Measurements from ENCODE around the gene SPATA12. TPM values are rescaled to one million over a fixed set of nuclear protein-coding genes. Genes with fewer than 3 reads are reported as not detected.

SPATA12 gene
- total and polyA plus RNA-seq, 2 of the 8 experiments (the other 6 are each of a cell fraction or from before 2014, with no cell fraction given) = 0.19 to 0.97 TPM

DNA sequence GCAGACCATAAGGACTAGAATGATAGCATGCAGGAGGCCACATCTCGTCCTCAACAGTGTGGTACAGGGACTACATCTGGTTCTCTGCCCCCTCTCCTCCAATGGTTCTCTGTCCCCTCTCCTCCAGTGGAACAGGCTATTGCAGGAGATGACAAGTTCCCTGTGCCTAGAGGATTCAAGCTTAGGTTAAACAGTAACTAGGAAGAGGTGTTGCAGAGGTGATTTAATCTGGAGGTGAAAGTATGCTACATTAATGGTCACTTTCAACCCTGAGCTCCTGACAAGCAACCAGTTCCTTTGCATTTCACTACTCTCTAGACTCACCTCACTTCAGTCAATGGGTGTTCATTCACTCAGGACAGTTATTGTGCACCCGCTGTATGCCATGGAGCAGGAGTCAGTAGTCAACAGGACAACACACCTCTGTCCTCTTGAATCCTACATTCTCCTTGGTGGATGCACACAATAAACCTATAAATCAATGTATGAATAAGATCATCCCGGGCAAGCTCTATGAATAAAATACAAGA is 16.0 kb downstream of the SPATA12 start:
- Histone ChIP-seq H4K91ac (replicated peaks; ENCODE audit: insufficient read length, low read length) (no peak overlapping the region), H3K27ac (ENCODE audit: low read depth, low read length) (no peak overlapping the region), H3K4me3 (ENCODE audit: extremely low read depth in 1 of 4, insufficient read depth in 2 of 4, low read depth in 3 of 4, low read length in 4 of 4) (no peak overlapping the region), H3K4me1 (replicated peaks in 1 of 4; ENCODE audit: control insufficient read depth in 3 of 4, insufficient read depth in 4 of 4, low read length in 3 of 4) (peaks cover 4 to 7% (median 5%) of the 10 kb centered on the region in 4 experiments; a peak in 5 of 7 replicates), H3K4ac (replicated peaks; ENCODE audit: insufficient read length, low read depth, low read length) (no peak overlapping the region), H3K79me2 (ENCODE audit: control insufficient read depth in 1 of 2, insufficient read depth in 2 of 2, low read length in 2 of 2) (no peaks in the 10 kb centered on the region), H2BK15ac (ENCODE audit: low read length) (no peak overlapping the region), H2AK5ac (ENCODE audit: low read depth, low read length) (no peak overlapping the region), H2BK120ac (replicated peaks; ENCODE audit: low read depth, low read length) (no peak overlapping the region), H4K5ac (ENCODE audit: insufficient read length, low read depth, low read length) (no peak overlapping the region), H3K9ac (replicated peaks in 1 of 4; ENCODE audit: extremely low read depth in 1 of 4, low read depth in 3 of 4, low read length in 3 of 4) (no peak overlapping the region), H4K8ac (ENCODE audit: extremely low read depth, insufficient read depth, low read length) (no peak overlapping the region), H3K36me3 (ENCODE audit: control insufficient read depth in 2 of 4, insufficient read depth in 4 of 4, low read length in 3 of 4) (no peaks in the 10 kb centered on the region), H3K14ac (ENCODE audit: insufficient read length) (no peak overlapping the region), H2BK12ac (ENCODE audit: low read depth, low read length) (no peak overlapping the region), H3K4me2 (ENCODE audit: insufficient read depth in 1 of 2, low read depth in 2 of 2, low read length in 2 of 2) (no peak overlapping the region), H3K79me1 (ENCODE audit: low read depth, low read length) (no peaks in the 10 kb centered on the region; the same call in 1 of the 2 replicates), H3K23me2 (ENCODE audit: low read depth, low read length) (peaks cover 9% of the 10 kb centered on the region), H2BK5ac (ENCODE audit: low read depth, low read length) (no peak overlapping the region), H4K20me1 (replicated peaks in 1 of 2; ENCODE audit: control insufficient read depth in 1 of 2, insufficient read depth in 2 of 2, low read length in 2 of 2) (peaks cover 0 to 4% of the 10 kb centered on the region in 2 experiments), H3K27me3 (replicated peaks in 1 of 4; ENCODE audit: control insufficient read depth in 3 of 4, extremely low read depth in 1 of 4, insufficient read depth in 3 of 4, low read length in 3 of 4) (peaks cover 0 to 34% (median 27%) of the 10 kb centered on the region in 4 experiments; a peak in 6 of 7 replicates), H3K18ac (ENCODE audit: extremely low read depth, low read length) (no peak overlapping the region), H2BK20ac (ENCODE audit: low read length) (no peak overlapping the region), H2AFZ (ENCODE audit: low read length) (no peak overlapping the region), H3K9me3 (ENCODE audit: insufficient read depth in 2 of 2, low read depth in 1 of 2, low read length in 1 of 2) (no peaks in the 10 kb centered on the region), H3K56ac (replicated peaks; ENCODE audit: insufficient read length, low read depth, low read length) (no peak overlapping the region), H3K23ac (ENCODE audit: insufficient read length) (no peak overlapping the region)
- ChIA-PET CTCF (ENCODE audit: partially characterized antibody) (interaction anchor here (0.7 to 0.9 kb wide), 2 partner anchors 10 to 81 kb away, joined by 3 to 4 read pairs; no protein-coding TSS in a partner anchor), POLR2A (ENCODE audit: partially characterized antibody) (interaction anchor here (0.5 kb wide), 1 partner anchor 11 kb away, joined by 3 read pairs; no protein-coding TSS in a partner anchor)
- TF ChIP-seq, protein P1, sequence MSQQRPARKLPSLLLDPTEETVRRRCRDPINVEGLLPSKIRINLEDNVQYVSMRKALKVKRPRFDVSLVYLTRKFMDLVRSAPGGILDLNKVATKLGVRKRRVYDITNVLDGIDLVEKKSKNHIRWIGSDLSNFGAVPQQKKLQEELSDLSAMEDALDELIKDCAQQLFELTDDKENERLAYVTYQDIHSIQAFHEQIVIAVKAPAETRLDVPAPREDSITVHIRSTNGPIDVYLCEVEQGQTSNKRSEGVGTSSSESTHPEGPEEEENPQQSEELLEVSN (IDR thresholded peaks at IDR 0.05) = no peak
- no peak for TF ChIP-seq CREB1 (IDR thresholded peaks at IDR 0.05)
- TF ChIP-seq GTF2F1 (IDR thresholded peaks at IDR 0.05; ENCODE audit: borderline replicate concordance, low read depth, low read length) = no peak
- no peak for TF ChIP-seq TEAD4 (IDR thresholded peaks at IDR 0.05; ENCODE audit: low read depth, low read length)
- no peak for TF ChIP-seq JUN (IDR thresholded peaks at IDR 0.05; ENCODE audit: low read depth, low read length)
- no peak for TF ChIP-seq HDAC6 (IDR thresholded peaks at IDR 0.05; ENCODE audit: low read depth, low read length)
- TF ChIP-seq ASH2L (IDR thresholded peaks at IDR 0.05; ENCODE audit: low read length) = no peak
- no peak for TF ChIP-seq CHD2 (IDR thresholded peaks at IDR 0.05; ENCODE audit: low read length)
- 87% methylated on average over 3 of the region's 3 CpGs; no CpG with 5 or more reads in 1 of the 2 experiments for WGBS, 2 experiments (ENCODE audit: extremely low coverage in 1 of 2, insufficient coverage in 1 of 2, insufficient read length in 1 of 2, insufficient replicate concordance in 2 of 2, low coverage in 1 of 2, low lambda C conversion rate in 2 of 2, missing lambda C conversion rate in 1 of 2)
- DNase-seq (ENCODE audit: low read depth in 1 of 2, low spot score in 2 of 2) (no peak), FAIRE-seq (no peak)
